Brain microvascular endothelial cell (primary cell): ENCODE measurements around the gene CABLES1.

ENCODE experiments used
- DNase-seq: peaks from one replicate; pipeline ENCODE4 v3.0.0-alpha.2; 2020
- H3K27ac ChIP-seq: fragments of 250-450 bp; sonication (Bioruptor Pico); 2 replicates; pipeline ENCODE4 v1.5.1; 2020; ENCODE audit warnings: mild to moderate bottlenecking, moderate library complexity
- H3K27me3 ChIP-seq: fragments of 250-450 bp; sonication (Bioruptor Pico); replicated peaks from 2 replicates; pipeline ENCODE4 v1.5.1; 2020; ENCODE audit warnings: mild to moderate bottlenecking
- H3K36me3 ChIP-seq: fragments of 250-450 bp; sonication (Bioruptor Pico); replicated peaks from 2 replicates; pipeline ENCODE4 v1.5.1; 2020; ENCODE audit warnings: mild to moderate bottlenecking
- H3K4me3 ChIP-seq: 2 replicates; pipeline ENCODE4 v1.5.1; 2011; ENCODE audit warnings: low read depth, mild to moderate bottlenecking, control low read depth, low read length, moderate library complexity
- in situ Hi-C: cut with HindIII; loops from 2 replicates; pipeline ENCODE4 v1.10.0; 2017; ENCODE audit warnings: low sequenced_read_pairs, low pct_ligation_motif_present
- TF ChIP-seq, protein P1 (sequence below): IDR thresholded peaks from 2 replicates; pipeline ENCODE4 v1.5.1; 2011; ENCODE audit warnings: low read depth, mild to moderate bottlenecking, moderate library complexity, low read length, control low read depth, inconsistent platforms; ENCODE audit errors: missing control alignments

CABLES1 gene

DNA sequence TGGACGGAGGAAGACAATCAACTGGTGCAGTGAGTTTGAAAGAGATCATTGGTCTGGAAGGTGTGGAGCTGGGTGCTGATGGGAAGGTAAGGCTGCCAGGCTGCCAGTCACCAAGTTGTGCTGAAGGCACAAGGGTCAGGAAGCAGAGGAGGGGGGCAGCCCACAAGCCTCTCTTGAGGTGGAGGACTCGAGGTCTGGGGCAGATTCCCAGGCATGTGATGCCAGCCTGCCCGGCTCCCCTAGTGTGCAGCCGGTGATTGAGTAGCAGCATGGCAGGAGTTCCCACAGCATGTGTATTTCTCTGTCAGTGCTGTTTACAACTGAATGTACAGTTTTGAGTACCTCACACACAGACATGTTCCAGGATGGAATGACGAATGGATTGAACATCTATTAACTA, 99.3 kb downstream of the CABLES1 start:
- no peak for DNase-seq
- H3K27ac ChIP-seq, result no peak overlapping the region
- H3K4me3 ChIP-seq, result no peak overlapping the region
- in situ Hi-C loops, result no loop called here
- H3K36me3 ChIP-seq, result peaks cover 2% of the 10 kb centered on the region
- TF ChIP-seq, protein P1, sequence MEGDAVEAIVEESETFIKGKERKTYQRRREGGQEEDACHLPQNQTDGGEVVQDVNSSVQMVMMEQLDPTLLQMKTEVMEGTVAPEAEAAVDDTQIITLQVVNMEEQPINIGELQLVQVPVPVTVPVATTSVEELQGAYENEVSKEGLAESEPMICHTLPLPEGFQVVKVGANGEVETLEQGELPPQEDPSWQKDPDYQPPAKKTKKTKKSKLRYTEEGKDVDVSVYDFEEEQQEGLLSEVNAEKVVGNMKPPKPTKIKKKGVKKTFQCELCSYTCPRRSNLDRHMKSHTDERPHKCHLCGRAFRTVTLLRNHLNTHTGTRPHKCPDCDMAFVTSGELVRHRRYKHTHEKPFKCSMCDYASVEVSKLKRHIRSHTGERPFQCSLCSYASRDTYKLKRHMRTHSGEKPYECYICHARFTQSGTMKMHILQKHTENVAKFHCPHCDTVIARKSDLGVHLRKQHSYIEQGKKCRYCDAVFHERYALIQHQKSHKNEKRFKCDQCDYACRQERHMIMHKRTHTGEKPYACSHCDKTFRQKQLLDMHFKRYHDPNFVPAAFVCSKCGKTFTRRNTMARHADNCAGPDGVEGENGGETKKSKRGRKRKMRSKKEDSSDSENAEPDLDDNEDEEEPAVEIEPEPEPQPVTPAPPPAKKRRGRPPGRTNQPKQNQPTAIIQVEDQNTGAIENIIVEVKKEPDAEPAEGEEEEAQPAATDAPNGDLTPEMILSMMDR, result no peak
- no peaks in the 10 kb centered on the region for H3K27me3 ChIP-seq

DNA sequence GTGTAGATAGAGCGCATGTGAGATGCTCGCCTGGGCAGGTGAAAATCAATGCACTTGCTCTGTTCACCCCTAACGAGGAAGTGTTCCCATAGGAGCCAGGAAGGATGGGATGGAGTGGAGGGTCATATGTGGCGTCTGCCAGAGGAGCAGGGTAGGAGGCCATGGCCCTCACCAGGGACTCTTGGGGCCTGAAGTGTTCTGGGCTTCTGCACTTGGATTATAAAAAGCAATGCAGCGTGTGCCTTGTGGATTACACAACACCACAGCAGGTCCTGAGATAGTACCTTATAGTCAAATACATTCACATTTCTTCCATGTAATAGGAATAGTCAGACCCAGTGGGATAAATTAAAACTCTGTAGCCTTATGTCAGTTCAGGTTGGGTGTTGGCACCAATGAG, 100.1 kb downstream of the CABLES1 start:
- in situ Hi-C loops, result no loop called here

DNA sequence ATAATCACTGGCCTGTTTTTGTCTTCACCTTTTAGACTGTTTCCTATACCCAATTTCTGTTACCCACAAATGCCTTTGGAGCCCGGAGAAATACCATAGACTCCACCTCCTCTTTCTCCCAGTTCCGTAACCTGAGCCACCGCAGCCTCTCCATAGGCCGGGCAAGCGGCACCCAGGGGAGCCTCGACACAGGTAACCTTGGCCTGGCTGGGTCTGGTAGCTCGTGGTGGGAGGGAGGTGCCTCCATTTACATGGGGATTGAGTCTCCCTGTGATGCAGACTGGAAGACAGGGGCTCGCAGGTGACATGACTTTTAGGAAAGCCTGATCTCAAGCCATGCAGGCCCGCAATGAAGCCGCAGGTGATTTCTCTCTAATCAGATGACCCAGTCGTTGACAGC, 100.6 kb downstream of the CABLES1 start:
- in situ Hi-C loops, result no loop called here

More for the DNA sequence above, 100.1 kb downstream of the CABLES1 start:
- peaks cover 2% of the 10 kb centered on the region for H3K36me3 ChIP-seq
- DNase-seq, result no peak
- TF ChIP-seq, protein P1, result no peak
- H3K27ac ChIP-seq, result no peak overlapping the region
- H3K4me3 ChIP-seq, result no peak overlapping the region
- no peaks in the 10 kb centered on the region for H3K27me3 ChIP-seq

DNA sequence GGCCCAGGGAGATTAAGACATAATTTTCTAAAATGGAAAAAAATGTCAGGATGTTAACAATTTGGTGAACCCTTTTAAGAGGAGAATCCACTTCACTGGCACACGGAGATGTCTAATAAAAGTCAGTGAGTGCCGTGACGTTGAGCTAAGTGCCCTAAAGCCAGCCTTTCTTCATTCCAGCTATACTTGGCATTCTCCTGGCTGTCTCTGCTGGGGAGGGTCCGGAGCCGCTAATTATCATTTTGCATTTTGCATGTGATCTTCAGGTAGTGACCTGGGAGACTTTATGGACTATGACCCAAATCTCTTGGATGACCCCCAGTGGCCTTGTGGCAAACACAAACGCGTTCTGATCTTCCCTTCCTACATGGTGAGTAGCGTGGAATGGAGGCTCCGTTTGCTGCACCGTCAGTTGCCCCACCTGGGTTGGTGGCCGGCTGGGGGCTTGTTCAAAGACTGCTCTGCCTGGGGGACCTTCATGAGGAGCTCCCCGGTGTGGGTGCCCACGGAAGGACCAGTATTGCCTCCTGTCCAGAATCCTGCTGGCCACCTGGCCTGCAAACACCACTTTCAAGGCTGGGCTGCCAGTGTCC, 101.7 kb downstream of the CABLES1 start:
- Histone ChIP-seq H3K4me3 (no peak overlapping the region), H3K27me3 (no peaks in the 10 kb centered on the region), H3K36me3 (peaks cover 2% of the 10 kb centered on the region), H3K27ac (peak overlapping the region; percentile 53)
- no peak for DNase-seq
- in situ Hi-C loops, result no loop called here
- TF ChIP-seq, protein P1, result no peak

More for the DNA sequence above, 100.6 kb downstream of the CABLES1 start:
- H3K27ac ChIP-seq, result no peak overlapping the region
- TF ChIP-seq, protein P1, result no peak
- no peak for DNase-seq
- H3K36me3 ChIP-seq, result peaks cover 2% of the 10 kb centered on the region
- H3K27me3 ChIP-seq, result no peaks in the 10 kb centered on the region
- no peak overlapping the region for H3K4me3 ChIP-seq

DNA sequence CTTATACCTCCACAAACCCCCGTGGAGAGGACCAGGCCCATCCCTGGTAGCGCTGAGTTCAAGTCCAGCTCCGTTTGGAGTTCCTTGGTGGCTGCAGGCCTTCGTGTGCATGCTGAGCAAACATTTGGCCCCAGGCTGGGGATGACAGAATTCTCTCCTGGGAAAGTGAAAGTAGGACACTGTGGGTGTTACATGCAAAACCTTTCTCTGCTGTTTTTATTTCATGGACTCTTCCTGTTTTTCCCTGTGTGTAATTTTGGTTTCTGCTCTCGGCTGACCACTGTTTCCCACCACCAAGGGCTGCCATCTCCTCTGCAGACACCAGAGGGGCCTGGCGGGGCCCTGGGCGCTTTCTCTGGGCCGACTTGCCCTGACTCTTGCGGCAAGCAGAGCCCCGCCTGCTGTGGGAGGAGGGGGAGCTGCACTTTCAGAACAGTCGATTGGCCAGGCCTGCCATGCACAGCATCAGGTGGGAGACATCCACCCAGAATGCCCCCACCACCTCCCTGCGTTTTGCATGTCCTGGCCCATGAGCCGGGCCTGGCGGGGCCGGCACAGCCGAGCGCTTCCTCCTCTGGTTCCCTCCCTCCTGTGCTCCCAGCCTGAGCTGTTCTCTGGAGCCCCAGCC, 102.4 kb downstream of the CABLES1 start:
- in situ Hi-C loops, result no loop called here
- peak overlapping the region; percentile 53 for H3K27ac ChIP-seq
- no peaks in the 10 kb centered on the region for H3K27me3 ChIP-seq
- peak; percentile 54 for DNase-seq
- peaks cover 2% of the 10 kb centered on the region for H3K36me3 ChIP-seq
- TF ChIP-seq, protein P1, result peak; percentile 69
- H3K4me3 ChIP-seq, result no peak overlapping the region
